Stromal cell of bone marrow (primary cell): ENCODE results near the gene PLXNA4.

ENCODE experiments used
- DNase-seq: peaks from one replicate; pipeline ENCODE4 v3.0.0-alpha.2; 2012; ENCODE audit warnings: low read depth

PLXNA4 gene

DNA sequence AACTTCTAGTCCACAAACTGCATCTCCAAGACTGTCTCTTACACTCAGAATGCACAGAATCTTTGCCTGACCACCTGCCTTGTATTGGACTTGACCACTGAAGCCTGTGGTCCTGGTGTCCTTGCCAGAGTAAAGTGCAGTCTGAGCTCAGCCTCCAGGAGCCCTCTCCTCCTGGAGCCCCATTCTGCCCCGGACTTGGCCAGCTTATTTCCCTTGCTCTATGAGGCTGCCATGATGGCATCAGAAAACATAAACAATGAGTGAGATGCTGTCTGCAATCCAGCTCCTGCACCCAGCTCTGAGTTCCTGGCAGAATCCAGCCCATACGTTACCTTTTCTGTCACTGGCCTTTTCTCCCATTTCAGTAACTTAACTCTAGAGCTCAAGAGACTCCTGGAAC, 494.6 kb downstream of the PLXNA4 start:
- no peak for DNase-seq

DNA sequence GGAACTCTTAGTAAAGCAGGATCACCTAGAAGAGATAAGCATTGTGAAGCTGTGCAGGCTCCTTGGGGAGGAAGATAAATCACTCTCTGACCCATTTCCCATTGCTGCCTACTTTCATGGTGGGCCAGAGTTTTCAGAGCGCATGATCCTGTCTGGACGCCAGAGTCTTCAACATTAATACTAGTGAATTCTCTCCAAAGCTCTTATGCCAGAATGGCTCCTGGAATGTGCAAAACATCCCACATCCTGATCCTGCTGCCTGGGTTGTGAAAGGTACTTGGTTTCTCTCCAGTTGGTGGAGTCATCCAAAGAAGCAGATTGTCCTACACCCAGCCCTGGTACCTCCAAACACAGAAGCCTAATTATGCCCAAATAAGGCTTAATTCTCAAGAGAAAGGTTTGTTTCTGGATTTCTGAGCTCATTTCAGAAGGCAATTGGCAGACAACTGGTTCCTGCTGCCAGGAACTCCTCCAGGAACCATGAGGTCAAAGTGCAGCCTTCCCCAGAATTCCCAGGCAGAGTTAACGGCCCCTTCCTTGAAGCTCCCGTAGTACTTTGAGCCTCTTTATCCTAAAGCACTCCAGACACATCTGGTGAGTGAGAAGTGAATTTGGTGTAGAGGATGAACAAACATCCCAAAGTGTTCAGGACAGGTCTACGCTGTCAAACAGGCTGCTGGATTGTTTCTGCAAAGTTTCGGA, 495.2 kb downstream of the PLXNA4 start:
- peak; percentile 78 for DNase-seq

DNA sequence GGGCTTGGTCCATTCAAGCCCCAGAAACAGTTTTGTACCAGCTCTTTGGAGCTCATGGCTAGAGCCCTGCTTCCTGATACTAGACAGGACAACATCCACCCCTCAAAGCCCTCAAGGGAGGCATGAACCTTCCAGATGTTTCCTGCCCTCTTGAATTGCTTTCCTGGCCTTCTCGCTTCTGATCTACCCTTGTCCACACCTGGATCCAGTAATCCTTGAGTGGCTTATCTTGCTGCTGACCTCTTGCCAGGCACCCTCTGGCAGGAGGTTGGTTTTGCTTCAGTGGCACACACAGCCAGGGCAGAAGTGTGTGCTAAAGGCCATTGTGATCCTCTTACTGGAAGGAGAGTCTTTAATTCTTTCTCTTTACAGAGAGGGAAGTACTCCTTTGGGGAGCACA, 495.8 kb downstream of the PLXNA4 start:
- no peak for DNase-seq

DNA sequence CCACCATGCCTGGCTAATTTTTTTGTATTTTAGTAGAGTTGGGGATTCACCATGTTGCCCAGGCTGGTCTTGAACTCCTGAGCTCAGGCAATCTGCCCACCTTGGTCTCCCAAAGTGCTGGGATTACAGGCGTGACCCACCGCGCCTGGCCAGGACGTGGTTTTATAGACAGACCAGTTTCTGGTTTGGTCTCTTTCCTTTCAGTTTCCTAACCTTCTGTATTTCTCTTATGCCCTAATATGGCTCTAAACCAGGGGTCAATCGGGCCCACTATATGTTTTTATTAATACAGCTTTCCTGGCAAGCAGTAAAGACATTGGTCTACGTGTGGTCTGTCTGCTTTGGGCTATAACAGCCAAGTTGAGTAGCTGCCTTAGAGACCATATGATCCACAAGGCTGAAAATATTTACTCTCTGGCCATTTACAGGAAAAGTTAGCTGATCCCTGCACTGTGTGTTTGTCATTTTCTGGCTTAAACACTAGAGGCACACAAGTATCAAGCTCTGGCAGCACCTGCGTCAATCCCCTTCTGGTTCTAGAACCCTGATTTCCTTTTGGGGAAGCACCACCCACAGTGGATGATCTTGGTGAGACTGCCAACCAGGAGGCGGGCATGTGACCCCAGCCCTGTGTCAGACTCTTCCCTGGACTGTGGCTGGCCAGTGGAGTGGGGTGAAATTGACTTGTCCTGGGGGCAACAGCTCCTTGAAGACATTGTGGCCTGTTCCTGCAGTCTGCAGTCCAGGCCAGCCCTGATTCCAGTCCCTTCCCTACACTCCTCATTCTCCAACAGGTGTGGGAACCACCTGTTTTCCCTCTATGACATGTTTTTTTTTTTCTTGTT, 497.2 kb downstream of the PLXNA4 start:
- no peak for DNase-seq

DNA sequence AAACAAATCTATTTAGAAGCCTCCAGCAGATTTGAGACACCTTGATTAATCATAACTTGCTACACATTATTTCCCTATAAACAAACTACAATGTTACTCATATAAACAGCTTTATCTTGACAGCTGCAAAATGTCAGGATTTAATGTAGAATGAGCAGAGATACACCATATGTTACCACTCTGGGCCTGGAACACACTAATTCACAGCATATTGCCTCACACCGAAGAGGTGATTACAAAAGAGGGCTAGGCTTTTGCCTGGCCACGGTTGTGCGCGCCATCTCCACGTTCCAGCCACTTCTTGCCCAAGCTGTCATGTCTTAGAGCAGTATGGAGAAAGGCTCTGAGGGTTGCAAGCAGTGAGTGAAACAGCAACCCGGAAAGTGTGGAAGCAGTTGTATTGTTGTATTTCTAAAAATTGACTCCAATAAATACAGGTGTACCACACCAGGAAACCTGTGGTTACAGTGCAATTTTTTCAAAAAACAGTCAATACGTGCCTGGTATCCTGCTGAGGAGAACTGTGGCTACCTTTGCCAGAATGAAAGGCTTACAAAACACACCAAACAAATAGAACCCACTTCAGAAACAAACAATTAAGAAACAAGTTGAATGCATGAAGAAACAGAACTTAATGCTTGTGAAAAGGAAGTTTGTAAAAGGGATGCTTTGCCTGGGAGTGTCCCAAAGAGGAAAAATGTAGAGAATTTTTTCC, 498.1 kb downstream of the PLXNA4 start:
- no peak for DNase-seq

DNA sequence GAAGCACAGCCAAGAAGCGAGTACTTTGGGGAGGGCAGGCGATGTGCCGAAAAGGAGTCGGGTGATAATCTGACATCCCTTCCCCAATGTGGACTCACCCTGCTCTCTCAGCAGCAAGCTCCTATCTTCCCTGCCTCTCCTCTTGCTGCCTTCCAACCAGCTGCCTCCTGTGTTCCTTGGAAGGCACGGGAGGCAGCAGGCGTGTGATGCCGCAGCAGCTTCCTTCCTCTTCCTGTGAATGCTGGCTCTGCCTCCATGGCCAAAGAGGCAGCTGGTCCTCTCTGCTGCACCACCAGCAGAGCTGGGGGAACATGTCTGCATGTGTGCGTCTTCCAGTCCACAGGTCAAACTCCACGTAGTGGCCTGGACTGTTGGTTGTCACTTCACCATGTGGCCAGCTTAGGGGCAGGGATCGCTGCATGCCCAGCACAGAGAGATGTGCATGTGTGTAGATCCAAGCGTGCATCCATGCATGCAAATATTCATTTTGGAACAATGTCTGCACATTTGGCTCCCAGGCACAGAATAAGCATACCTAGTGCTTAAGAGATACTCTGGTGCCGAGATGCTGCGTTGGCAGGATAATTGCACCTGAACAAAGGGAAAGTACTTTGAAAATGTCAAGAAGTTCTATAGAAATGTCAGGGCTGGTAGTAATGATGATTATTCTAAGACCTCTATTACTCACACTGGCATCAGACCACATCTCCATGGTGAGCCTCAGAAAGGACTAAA, 499.8 kb downstream of the PLXNA4 start:
- no peak for DNase-seq

DNA sequence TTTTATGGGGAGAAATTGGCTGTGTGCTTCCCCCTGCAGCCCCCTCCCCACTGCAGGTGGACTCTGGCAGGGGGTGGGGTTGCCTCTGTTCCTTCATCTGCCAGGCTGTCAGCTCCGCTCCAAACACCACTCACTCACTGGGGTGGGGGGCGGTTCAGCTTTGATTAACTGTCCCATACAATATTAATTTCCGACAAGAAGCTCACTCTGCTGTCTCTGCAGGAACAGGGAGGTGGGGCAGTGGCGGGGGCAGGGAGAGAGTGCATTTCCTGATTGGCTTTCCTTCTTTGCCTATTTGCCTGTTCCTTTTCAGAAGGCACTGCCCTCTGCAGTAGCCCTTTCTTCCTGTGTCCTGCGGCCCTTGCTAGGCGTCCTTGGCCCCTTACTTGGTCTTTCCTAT, 500.8 kb downstream of the PLXNA4 start:
- no peak for DNase-seq

DNA sequence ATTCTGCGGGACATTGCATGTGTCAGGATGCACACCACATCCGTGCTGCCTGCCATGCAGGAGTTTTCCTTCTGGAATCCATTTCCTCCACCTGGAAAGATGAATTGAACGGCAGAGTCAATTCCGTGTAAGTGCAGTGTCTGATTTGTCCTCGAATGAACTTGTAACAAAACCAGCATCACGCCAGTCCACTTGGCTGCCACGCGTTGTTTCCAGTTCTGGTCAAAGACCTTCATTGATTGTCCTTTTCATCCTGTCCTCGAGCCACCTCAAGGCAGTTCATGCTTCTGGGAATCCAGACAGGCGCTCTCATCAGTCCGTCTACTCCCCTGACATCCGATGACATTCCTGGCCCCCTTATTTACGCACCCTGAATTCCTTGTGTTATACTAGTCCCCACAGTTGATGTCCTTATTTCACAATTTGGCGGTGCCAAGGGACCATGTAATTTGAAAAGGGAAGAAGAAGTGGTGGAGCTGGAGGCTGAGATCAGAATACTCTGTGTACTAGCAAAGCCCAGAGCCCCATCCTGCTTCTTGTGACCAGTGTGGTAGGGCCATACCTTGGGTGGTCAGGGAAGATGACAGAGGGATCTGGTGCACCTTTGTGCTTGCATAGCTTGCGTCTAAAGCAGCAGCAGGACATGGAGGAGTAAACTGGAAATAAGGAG, 502.2 kb downstream of the PLXNA4 start:
- no peak for DNase-seq
